ENCODE measurements around the gene ZBTB16. TPM values are rescaled to one million over a fixed set of nuclear protein-coding genes. Genes with fewer than 3 reads are reported as not detected.

The ZBTB16 gene
- total and polyA plus RNA-seq, 9 donors = 12.7 to 160 (median 68.7) TPM

DNA sequence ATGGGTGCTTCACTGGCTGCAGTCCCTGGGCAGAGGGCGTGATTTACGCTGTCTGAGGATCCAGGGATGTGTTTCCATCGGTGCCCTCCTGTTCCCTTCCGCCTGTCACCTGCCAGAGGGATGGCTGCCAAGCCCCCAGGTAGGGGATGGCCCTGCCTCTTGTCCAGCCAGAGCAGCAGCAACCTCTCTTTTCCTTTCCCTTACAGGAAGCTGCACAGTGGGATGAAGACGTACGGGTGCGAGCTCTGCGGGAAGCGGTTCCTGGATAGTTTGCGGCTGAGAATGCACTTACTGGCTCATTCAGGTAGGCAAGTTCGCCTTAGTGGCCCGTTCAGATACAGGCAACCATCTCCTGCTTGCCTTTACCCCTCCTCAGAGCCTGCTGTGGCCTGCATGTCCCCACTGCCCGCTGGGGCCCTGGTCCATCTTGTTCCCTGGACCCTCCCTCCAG is 96.6 kb downstream of the ZBTB16 start:
- WGBS, 3 donors = 95 to 98% (median 97%) methylated on average over 13 of the region's 13 CpGs

GRCh38 chr11:114156782-114157181 is 97.3 kb downstream of the ZBTB16 start:
- DNase-seq = no peak
- Histone ChIP-seq H3K4me3 (no peak overlapping the region), H3K27ac (peak overlapping the region in 1 of 2 donors; percentile 87)

More for the DNA sequence above, 96.6 kb downstream of the ZBTB16 start:
- Histone ChIP-seq H3K27ac (peak overlapping the region in 1 of 2 donors; percentile 87), H3K4me1 (ENCODE audit: insufficient read depth) (peaks cover 45% of the 10 kb centered on the region), H3K4me3 (no peak overlapping the region), H3K36me3 (no peaks in the 10 kb centered on the region), H3K27me3 (no peaks in the 10 kb centered on the region), H3K9me3 (no peaks in the 10 kb centered on the region)
- intact Hi-C loops (cut with DNase I) = no loop called here
- no peak for DNase-seq
- TF ChIP-seq CTCF (IDR thresholded peaks at IDR 0.05) = no peak

GRCh38 chr11:114157476-114158050 is 98.1 kb downstream of the ZBTB16 start:
- no peaks in the 10 kb centered on the region for H3K27me3 ChIP-seq
- DNase-seq = no peak
- H3K27ac ChIP-seq = peak overlapping the region in 1 of 2 donors; percentile 87
- no peaks in the 10 kb centered on the region for H3K36me3 ChIP-seq
- no peak for TF ChIP-seq EP300 (IDR thresholded peaks at IDR 0.05)
- TF ChIP-seq CTCF (IDR thresholded peaks at IDR 0.05) = no peak
- no peak for TF ChIP-seq POLR2A (IDR thresholded peaks at IDR 0.05)
- H3K4me3 ChIP-seq = no peak overlapping the region
- WGBS, 3 donors = 91 to 94% (median 93%) methylated on average over 19 of the region's 19 CpGs
- intact Hi-C loops (cut with DNase I) = no loop called here
- no peaks in the 10 kb centered on the region for H3K9me3 ChIP-seq
- H3K4me1 ChIP-seq (ENCODE audit: insufficient read depth) = peaks cover 51% of the 10 kb centered on the region

More at GRCh38 chr11:114156782-114157181, 97.3 kb downstream of the ZBTB16 start:
- no peaks in the 10 kb centered on the region for H3K9me3 ChIP-seq
- no peak for TF ChIP-seq CTCF (IDR thresholded peaks at IDR 0.05)
- TF ChIP-seq EP300 (IDR thresholded peaks at IDR 0.05) = no peak
- TF ChIP-seq POLR2A (IDR thresholded peaks at IDR 0.05) = no peak
- 93 to 96% (median 95%) methylated on average over 6 of the region's 6 CpGs for WGBS, 3 donors
- peaks cover 44% of the 10 kb centered on the region for H3K4me1 ChIP-seq (ENCODE audit: insufficient read depth)
- intact Hi-C loops (cut with DNase I) = no loop called here
- H3K27me3 ChIP-seq = no peaks in the 10 kb centered on the region
- H3K36me3 ChIP-seq = no peaks in the 10 kb centered on the region

DNA sequence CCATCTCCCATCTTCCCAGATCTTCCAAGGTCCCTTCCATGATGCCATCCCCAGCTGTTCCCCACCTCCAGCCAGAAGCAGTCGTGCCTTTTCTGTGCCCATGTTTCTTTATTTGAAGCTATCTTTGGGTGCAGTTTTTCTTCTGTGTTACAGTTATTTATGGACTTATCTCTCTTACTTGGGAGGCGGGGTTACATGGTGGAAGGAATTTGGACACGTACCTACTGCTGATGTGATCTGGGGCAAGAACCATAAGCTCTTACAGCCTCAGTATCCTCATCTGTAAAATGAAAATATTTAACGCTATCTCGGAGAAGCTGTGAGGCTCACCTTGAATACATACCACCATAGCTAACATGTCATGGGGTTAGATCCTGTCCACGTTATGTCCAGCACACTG is 98.9 kb downstream of the ZBTB16 start:
- Histone ChIP-seq H3K4me3 (no peak overlapping the region), H3K4me1 (ENCODE audit: insufficient read depth) (peaks cover 54% of the 10 kb centered on the region), H3K36me3 (no peaks in the 10 kb centered on the region), H3K27ac (peak overlapping the region in 1 of 2 donors; percentile 87), H3K9me3 (no peaks in the 10 kb centered on the region), H3K27me3 (no peaks in the 10 kb centered on the region)
- no peak for DNase-seq
- intact Hi-C loops (cut with DNase I) = no loop called here
- WGBS, 3 donors = 66 to 75% (median 74%) methylated on average over 6 of the region's 6 CpGs
- TF ChIP-seq POLR2A (IDR thresholded peaks at IDR 0.05) (no peak), CTCF (IDR thresholded peaks at IDR 0.05) (no peak), EP300 (IDR thresholded peaks at IDR 0.05) (no peak)

Measured in ovary (tissue), 9 donors.